Astrocyte (in vitro differentiated cells and primary cell): ENCODE data around the gene KLK10. TPM values are rescaled to one million over a fixed set of nuclear protein-coding genes. Genes with fewer than 3 reads are reported as not detected.

Source experiments
- DNase-seq: peaks from one replicate; pipeline ENCODE4 v3.0.0-alpha.2; 2010; ENCODE audit warnings: low read depth
- FAIRE-seq: peaks from 2 replicates; lab custom pipeline; 2011; peaks lifted over from hg19 to GRCh38; lab: Jason Lieb, UNC
- H2AFZ ChIP-seq: 2 replicates; pipeline ENCODE4 v1.6.0; 2012; ENCODE audit warnings: low read depth, low read length, inconsistent platforms
- H3K27ac ChIP-seq: 2 replicates; pipeline ENCODE4 v1.5.1; 2011; ENCODE audit warnings: low read depth, low read length, inconsistent platforms
- H3K27me3 ChIP-seq: 2 replicates; pipeline ENCODE4 v1.6.0; 2011; ENCODE audit warnings: low read length, inconsistent platforms; ENCODE audit not compliant: insufficient read depth
- H3K36me3 ChIP-seq: 2 replicates; pipeline ENCODE4 v1.5.1; 2011; ENCODE audit warnings: low read length, inconsistent platforms; ENCODE audit not compliant: insufficient read depth
- H3K4me1 ChIP-seq: 2 replicates; pipeline ENCODE4 v1.5.1; 2011; ENCODE audit warnings: low read length, inconsistent platforms; ENCODE audit not compliant: insufficient read depth
- H3K4me2 ChIP-seq: 2 replicates; pipeline ENCODE4 v1.6.0; 2012; ENCODE audit warnings: low read length, inconsistent platforms
- H3K4me3 ChIP-seq: 2 replicates; pipeline ENCODE4 v1.5.1; 2011; ENCODE audit warnings: low read depth, mild to moderate bottlenecking, low read length, inconsistent platforms; ENCODE audit not compliant: insufficient read depth
- H3K79me2 ChIP-seq: 2 replicates; pipeline ENCODE4 v1.6.0; 2012; ENCODE audit warnings: mild to moderate bottlenecking, low read length, inconsistent platforms; ENCODE audit not compliant: insufficient read depth
- H3K9ac ChIP-seq: 2 replicates; pipeline ENCODE4 v1.6.0; 2012; ENCODE audit warnings: mild to moderate bottlenecking, low read length, inconsistent platforms
- H3K9me3 ChIP-seq: 2 replicates; pipeline ENCODE4 v1.5.1; 2012; ENCODE audit warnings: low read depth, mild to moderate bottlenecking, low read length, inconsistent platforms; ENCODE audit not compliant: insufficient read depth
- H4K20me1 ChIP-seq: 2 replicates; pipeline ENCODE4 v1.6.0; 2012; ENCODE audit warnings: low read length, inconsistent platforms; ENCODE audit not compliant: insufficient read depth
- H3K27ac Mint-ChIP-seq: one replicate; pipeline ENCODE4 v1.8.0; 2021; ENCODE audit warnings: mild to moderate bottlenecking, mixed read lengths; ENCODE audit not compliant: unreplicated experiment
- H3K27me3 Mint-ChIP-seq: one replicate; pipeline ENCODE4 v1.8.0; 2021; ENCODE audit warnings: low read depth, mixed read lengths; ENCODE audit not compliant: unreplicated experiment
- H3K36me3 Mint-ChIP-seq: one replicate; pipeline ENCODE4 v1.8.0; 2021; ENCODE audit warnings: low read depth, mixed read lengths; ENCODE audit not compliant: unreplicated experiment
- H3K4me1 Mint-ChIP-seq: one replicate; pipeline ENCODE4 v1.8.0; 2021; ENCODE audit warnings: low read depth, mixed read lengths; ENCODE audit not compliant: unreplicated experiment
- H3K4me3 Mint-ChIP-seq: one replicate; pipeline ENCODE4 v1.8.0; 2021; ENCODE audit warnings: mild to moderate bottlenecking, moderate library complexity, mixed read lengths; ENCODE audit not compliant: unreplicated experiment
- H3K9me3 Mint-ChIP-seq: one replicate; pipeline ENCODE4 v1.8.0; 2021; ENCODE audit warnings: mild to moderate bottlenecking, mixed read lengths; ENCODE audit not compliant: unreplicated experiment
- CTCF ChIP-seq: IDR thresholded peaks from 2 replicates; pipeline ENCODE4 v1.5.1; 2011; ENCODE audit warnings: low read depth, mild to moderate bottlenecking, inconsistent platforms, low read length, moderate library complexity; ENCODE audit not compliant: insufficient read depth
- EZH2 ChIP-seq: IDR thresholded peaks from 2 replicates; pipeline ENCODE4 v1.6.1; 2012; ENCODE audit warnings: mild to moderate bottlenecking, low read length, inconsistent platforms; ENCODE audit not compliant: insufficient read depth
- total RNA-seq: library from RNA; stranded (reverse); gene quantifications from 2 replicates; pipeline ENCODE4 v1.2.1, GENCODE V29; 2021

The KLK10 gene
- total RNA-seq, 1 donor from 2014 or later = 0.30 TPM

GRCh38 chr19:51065221-51065960 lies 45.9 kb upstream of the KLK10 start:
- Histone ChIP-seq H3K4me2 (no peak overlapping the region), H4K20me1 (no peaks in the 10 kb centered on the region), H3K9ac (no peak overlapping the region), H3K27ac (no peak overlapping the region), H3K4me1 (no peaks in the 10 kb centered on the region), H3K27me3 (no peaks in the 10 kb centered on the region), H3K36me3 (no peaks in the 10 kb centered on the region), H2AFZ (no peak overlapping the region), H3K9me3 (no peaks in the 10 kb centered on the region), H3K4me3 (no peak overlapping the region), H3K79me2 (no peaks in the 10 kb centered on the region)
- no peaks in the 10 kb centered on the region for H3K36me3 Mint-ChIP-seq
- no peak for DNase-seq
- peaks cover 31% of the 10 kb centered on the region for H3K27me3 Mint-ChIP-seq
- no peak overlapping the region for H3K27ac Mint-ChIP-seq
- H3K4me3 Mint-ChIP-seq = peak overlapping the region; percentile 66
- H3K4me1 Mint-ChIP-seq = no peaks in the 10 kb centered on the region
- peaks cover 13% of the 10 kb centered on the region for H3K9me3 Mint-ChIP-seq
- FAIRE-seq = no peak
- TF ChIP-seq CTCF (no peak), EZH2 (no peak)

- no peak for TF ChIP-seq EZH2
- Mint-ChIP-seq H3K9me3 (peaks cover 13% of the 10 kb centered on the region), H3K36me3 (no peaks in the 10 kb centered on the region), H3K4me1 (no peaks in the 10 kb centered on the region), H3K4me3 (peak within 1 kb of the TSS; percentile 66), H3K27ac (no peak within 1 kb of the TSS), H3K27me3 (peaks cover 31% of the 10 kb centered on the region)
- no peak within 1 kb of the TSS for H3K9ac ChIP-seq
- no peaks in the 10 kb centered on the region for H3K9me3 ChIP-seq
- FAIRE-seq (no peak), DNase-seq (no peak)
- no peaks in the 10 kb centered on the region for H3K36me3 ChIP-seq
- H3K4me2 ChIP-seq = no peak within 1 kb of the TSS
- H3K79me2 ChIP-seq = no peaks in the 10 kb centered on the region
- no peaks in the 10 kb centered on the region for H3K27me3 ChIP-seq
- H3K4me3 ChIP-seq = no peak within 1 kb of the TSS
- H4K20me1 ChIP-seq = no peaks in the 10 kb centered on the region
- no peak within 1 kb of the TSS for H3K27ac ChIP-seq
- H2AFZ ChIP-seq = no peak within 1 kb of the TSS
- no peaks in the 10 kb centered on the region for H3K4me1 ChIP-seq
Observed at GRCh38 chr19:51064534-51065220, 45.2 kb upstream of the KLK10 start, which contains the start of gene KLK13. TSS of gene KLK13 (minus strand) at chr19:51065092. CDS start at chr19:51065067, 25 bp downstream.

DNA sequence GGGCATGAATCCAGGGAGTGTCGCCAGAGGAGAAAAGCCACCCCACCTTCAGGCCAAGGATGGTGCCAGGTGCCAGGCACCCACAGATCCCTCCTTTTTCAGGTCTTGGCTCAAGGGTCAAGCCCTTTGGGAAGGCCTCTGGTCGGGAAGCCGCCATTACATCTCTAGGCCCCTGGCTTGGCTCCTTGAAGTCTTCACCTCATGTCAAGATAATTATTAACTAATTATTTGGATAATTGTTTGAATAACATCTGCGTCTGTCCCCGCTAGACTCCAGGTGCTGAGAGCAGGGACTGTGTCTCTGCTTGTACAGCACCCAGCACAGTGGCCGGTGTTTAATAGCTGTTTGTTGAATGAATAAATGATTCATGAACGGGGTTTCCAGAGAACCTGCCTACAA lies 44.2 kb upstream of the KLK10 start:
- H3K9me3 ChIP-seq = no peaks in the 10 kb centered on the region
- Mint-ChIP-seq H3K9me3 (peaks cover 13% of the 10 kb centered on the region), H3K27ac (no peak overlapping the region), H3K36me3 (no peaks in the 10 kb centered on the region), H3K4me3 (no peak overlapping the region), H3K27me3 (peaks cover 31% of the 10 kb centered on the region), H3K4me1 (no peaks in the 10 kb centered on the region)
- no peak overlapping the region for H3K27ac ChIP-seq
- no peak overlapping the region for H2AFZ ChIP-seq
- no peak overlapping the region for H3K9ac ChIP-seq
- H3K4me2 ChIP-seq = no peak overlapping the region
- no peak overlapping the region for H3K4me3 ChIP-seq
- TF ChIP-seq EZH2 (no peak), CTCF (no peak)
- H3K4me1 ChIP-seq = no peaks in the 10 kb centered on the region
- H3K79me2 ChIP-seq = no peaks in the 10 kb centered on the region
- H3K27me3 ChIP-seq = no peaks in the 10 kb centered on the region
- no peaks in the 10 kb centered on the region for H4K20me1 ChIP-seq
- H3K36me3 ChIP-seq = no peaks in the 10 kb centered on the region
- no peak for FAIRE-seq
- no peak for DNase-seq
